ENCODE data around the gene GTF3C6. TPM values are rescaled to one million over a fixed set of nuclear protein-coding genes. Genes with fewer than 3 reads are reported as not detected.

GTF3C6 gene
- total and polyA plus RNA-seq, 2 of the 8 experiments (the other 6 are each of a cell fraction or from before 2014, with no cell fraction given): 13.1 to 87.4 TPM

GRCh38 chr6:110960014-110960390 lies 1.5 kb downstream of the GTF3C6 start:
- no peak overlapping the region for H3K27ac ChIP-seq (ENCODE audit: low read depth, low read length)
- no peaks in the 10 kb centered on the region for H4K20me1 ChIP-seq (replicated peaks in 1 of 2; ENCODE audit: control insufficient read depth in 1 of 2, insufficient read depth in 2 of 2, low read length in 2 of 2)
- H3K4me1 ChIP-seq (replicated peaks in 1 of 4; ENCODE audit: control insufficient read depth in 3 of 4, insufficient read depth in 4 of 4, low read length in 3 of 4): peaks cover 0 to 3% (median 1%) of the 10 kb centered on the region in 4 experiments; a peak in 1 of 7 replicates
- no peak for FAIRE-seq
- H3K9ac ChIP-seq (replicated peaks in 1 of 4; ENCODE audit: extremely low read depth in 1 of 4, low read depth in 3 of 4, low read length in 3 of 4): no peak overlapping the region
- peaks cover 0 to 10% of the 10 kb centered on the region in 2 experiments; a peak in 2 of 4 replicates for H3K79me2 ChIP-seq (ENCODE audit: control insufficient read depth in 1 of 2, insufficient read depth in 2 of 2, low read length in 2 of 2)
- no peak overlapping the region for H2AK5ac ChIP-seq (ENCODE audit: low read depth, low read length)
- H2BK120ac ChIP-seq (replicated peaks; ENCODE audit: low read depth, low read length): no peak overlapping the region
- no peaks in the 10 kb centered on the region for H3K23me2 ChIP-seq (ENCODE audit: low read depth, low read length)
- no peaks in the 10 kb centered on the region for H3K9me3 ChIP-seq (ENCODE audit: insufficient read depth in 2 of 2, low read depth in 1 of 2, low read length in 1 of 2)
- peaks cover 4 to 31% (median 19%) of the 10 kb centered on the region in 4 experiments for H3K36me3 ChIP-seq (ENCODE audit: control insufficient read depth in 2 of 4, insufficient read depth in 4 of 4, low read length in 3 of 4)
- H4K8ac ChIP-seq (ENCODE audit: extremely low read depth, insufficient read depth, low read length): no peak overlapping the region
- no peak overlapping the region for H3K14ac ChIP-seq (ENCODE audit: insufficient read length)
- H4K91ac ChIP-seq (replicated peaks; ENCODE audit: insufficient read length, low read length): no peak overlapping the region
- no peak for DNase-seq (ENCODE audit: low read depth in 1 of 2, low spot score in 2 of 2)
- no peak overlapping the region for H2BK20ac ChIP-seq (ENCODE audit: low read length)
- H3K27me3 ChIP-seq (replicated peaks in 1 of 4; ENCODE audit: control insufficient read depth in 3 of 4, extremely low read depth in 1 of 4, insufficient read depth in 3 of 4, low read length in 3 of 4): no peaks in the 10 kb centered on the region
- no peak overlapping the region for H3K4ac ChIP-seq (replicated peaks; ENCODE audit: insufficient read length, low read depth, low read length)
- no peak overlapping the region for H2AFZ ChIP-seq (ENCODE audit: low read length)
- ChIA-PET POLR2A (ENCODE audit: partially characterized antibody) (interaction anchor here (0.7 to 3.4 kb wide), 8 partner anchors 12 to 210 kb away, joined by 3 to 38 read pairs (median 3); partner anchors contain the start of genes CDK19 and RPF2), CTCF (ENCODE audit: partially characterized antibody) (interaction anchor here (1.0 to 1.1 kb wide), 2 partner anchors 12 to 51 kb away, joined by 3 read pairs; no protein-coding TSS in a partner anchor)
- no peak overlapping the region for H3K56ac ChIP-seq (replicated peaks; ENCODE audit: insufficient read length, low read depth, low read length)
- H3K4me3 ChIP-seq (ENCODE audit: extremely low read depth in 1 of 4, insufficient read depth in 2 of 4, low read depth in 3 of 4, low read length in 4 of 4): no peak overlapping the region
- H3K4me2 ChIP-seq (ENCODE audit: insufficient read depth in 1 of 2, low read depth in 2 of 2, low read length in 2 of 2): no peak overlapping the region; a peak in 1 of 4 replicates
- no peak overlapping the region for H2BK12ac ChIP-seq (ENCODE audit: low read depth, low read length)
- H2BK15ac ChIP-seq (ENCODE audit: low read length): no peak overlapping the region
- H3K79me1 ChIP-seq (ENCODE audit: low read depth, low read length): no peaks in the 10 kb centered on the region
- no peak overlapping the region for H3K23ac ChIP-seq (ENCODE audit: insufficient read length)
- no peak overlapping the region for H2BK5ac ChIP-seq (ENCODE audit: low read depth, low read length)
- no peak overlapping the region for H4K5ac ChIP-seq (ENCODE audit: insufficient read length, low read depth, low read length)
- no peak overlapping the region for H3K18ac ChIP-seq (ENCODE audit: extremely low read depth, low read length)
- TF ChIP-seq EZH2 (IDR thresholded peaks at IDR 0.05; ENCODE audit: low read depth, low read length, severe bottlenecking) (no peak), RFX5 (IDR thresholded peaks at IDR 0.05; ENCODE audit: borderline replicate concordance, low read depth, low read length) (no peak)

Measured in H1 (cell line).